Activated CD4-positive, alpha-beta memory T cell treated with anti-CD3 and anti-CD28 coated beads for 36 hours (primary cell): ENCODE measurements around the gene IQGAP3. TPM values are rescaled to one million over a fixed set of nuclear protein-coding genes. Genes with fewer than 3 reads are reported as not detected.

Source experiments
- CTCF ChIA-PET: fragments of 350-600 bp; sonication (Branson Sonifier 250); formaldehyde crosslinking; loops from one replicate; lab custom pipeline; 2021; ENCODE audit warnings: antibody characterized with exemption, inconsistent platforms; lab: Charles Lee
- POLR2A ChIA-PET: fragments of 350-600 bp; sonication (Branson Sonifier 250); formaldehyde crosslinking; loops from one replicate; lab custom pipeline; 2021; ENCODE audit warnings: antibody characterized with exemption; lab: Charles Lee
- DNase-seq: peaks from one replicate; pipeline ENCODE4 v3.0.0-alpha.2; 2020
- H3K27ac Mint-ChIP-seq: one replicate; pipeline ENCODE4 v1.8.0; 2021; ENCODE audit warnings: mixed read lengths
- H3K27me3 Mint-ChIP-seq: one replicate; pipeline ENCODE4 v1.8.0; 2021; ENCODE audit warnings: mixed read lengths
- H3K36me3 Mint-ChIP-seq: one replicate; pipeline ENCODE4 v1.8.0; 2021; ENCODE audit warnings: mixed read lengths
- H3K4me1 Mint-ChIP-seq: one replicate; pipeline ENCODE4 v1.8.0; 2021; ENCODE audit warnings: low read depth, mixed read lengths
- H3K4me3 Mint-ChIP-seq: one replicate; pipeline ENCODE4 v1.8.0; 2021; ENCODE audit warnings: mild to moderate bottlenecking, mixed read lengths
- H3K9me3 Mint-ChIP-seq: one replicate; pipeline ENCODE4 v1.8.0; 2021; ENCODE audit warnings: mixed read lengths
- intact Hi-C: fragments of 100-400 bp; cut with micrococcal nuclease; formaldehyde crosslinking; loops from one replicate; pipeline ENCODE4 v1.15.1; 2023
- total RNA-seq, 2 experiments: library from RNA; stranded (reverse); gene quantifications; one replicate each; pipeline ENCODE4 v1.2.3, GENCODE V29; 2021

The IQGAP3 gene
- total RNA-seq, 2 experiments from 2014 or later = 16.9 to 19.3 TPM

DNA sequence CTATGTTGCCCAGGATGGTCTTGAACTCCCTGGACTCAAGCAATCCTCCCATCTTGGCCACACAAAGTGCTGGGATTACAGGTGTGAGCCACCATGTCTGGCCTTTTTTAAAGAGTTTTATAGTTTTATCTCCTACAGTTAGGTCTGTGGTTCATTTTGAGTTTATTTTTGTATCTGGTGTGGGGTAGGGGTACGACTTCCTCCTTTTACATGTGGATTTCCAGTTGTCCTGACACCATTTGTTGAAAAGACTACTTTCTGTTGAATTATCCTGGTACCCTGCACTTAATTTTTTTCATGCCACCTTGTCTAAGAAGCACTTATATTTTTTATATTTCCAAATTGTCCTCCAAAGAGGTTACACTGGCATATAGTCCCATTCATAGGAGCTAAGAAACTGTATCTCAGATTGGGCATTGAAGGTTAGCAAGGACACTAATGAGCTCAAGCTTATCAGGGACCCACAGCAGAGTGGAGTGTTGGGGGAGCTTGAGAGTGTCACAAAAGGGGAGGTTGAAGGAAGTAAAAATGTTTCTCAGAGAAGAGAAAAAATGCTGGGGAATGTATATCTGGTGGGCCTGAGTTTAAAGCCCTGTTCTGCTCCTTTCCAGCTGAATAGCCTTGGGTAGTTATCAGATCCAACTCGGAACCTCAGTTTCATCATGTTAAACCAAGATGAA is 48.4 kb downstream of the IQGAP3 start:
- Mint-ChIP-seq H3K27me3 (no peaks in the 10 kb centered on the region), H3K36me3 (no peaks in the 10 kb centered on the region), H3K4me3 (no peak overlapping the region), H3K9me3 (no peaks in the 10 kb centered on the region), H3K4me1 (peaks cover 27% of the 10 kb centered on the region), H3K27ac (no peak overlapping the region)
- ChIA-PET CTCF (interaction anchor here (1.4 to 3.1 kb wide), 4 partner anchors 23 to 85 kb away, joined by 3 to 16 read pairs (median 4); no protein-coding TSS in a partner anchor), POLR2A (interaction anchor here (2.7 kb wide), 1 partner anchor 23 kb away, joined by 12 read pairs; the partner anchor contains the start of gene MEF2D)
- DNase-seq = no peak
- intact Hi-C loops = no loop called here

DNA sequence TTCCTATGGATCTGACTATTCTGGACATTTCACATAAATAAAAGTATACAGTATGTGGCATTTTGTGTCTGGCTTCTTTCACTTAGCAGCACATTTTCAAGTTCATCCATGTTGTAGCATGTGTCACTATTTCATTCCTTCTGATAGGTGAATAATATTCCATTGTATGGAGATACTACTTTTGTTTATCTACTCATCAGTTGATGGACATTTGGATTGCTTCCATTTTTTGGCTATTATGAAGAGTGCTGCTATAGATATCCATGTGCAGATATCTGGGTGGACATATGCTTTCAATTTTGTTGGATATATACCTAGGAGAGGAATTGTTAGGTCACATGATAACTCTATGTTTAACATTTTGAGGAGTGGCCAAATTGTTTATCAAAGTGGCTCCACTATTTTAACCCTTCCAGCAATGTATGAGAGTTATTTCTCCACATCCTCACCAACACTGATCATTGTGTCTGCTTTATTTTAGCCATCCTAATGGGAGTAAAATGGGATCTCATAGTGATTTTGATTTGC is 49.9 kb downstream of the IQGAP3 start:
- Mint-ChIP-seq H3K27me3 (no peaks in the 10 kb centered on the region), H3K4me3 (no peak overlapping the region), H3K4me1 (peaks cover 19% of the 10 kb centered on the region), H3K9me3 (no peaks in the 10 kb centered on the region), H3K27ac (no peak overlapping the region), H3K36me3 (no peaks in the 10 kb centered on the region)
- intact Hi-C loops = no loop called here
- DNase-seq = no peak
- ChIA-PET POLR2A (no interaction called here), CTCF (interaction anchor here (1.5 to 2.0 kb wide), 2 partner anchors 42 to 77 kb away, joined by 4 to 6 read pairs; no protein-coding TSS in a partner anchor)

DNA sequence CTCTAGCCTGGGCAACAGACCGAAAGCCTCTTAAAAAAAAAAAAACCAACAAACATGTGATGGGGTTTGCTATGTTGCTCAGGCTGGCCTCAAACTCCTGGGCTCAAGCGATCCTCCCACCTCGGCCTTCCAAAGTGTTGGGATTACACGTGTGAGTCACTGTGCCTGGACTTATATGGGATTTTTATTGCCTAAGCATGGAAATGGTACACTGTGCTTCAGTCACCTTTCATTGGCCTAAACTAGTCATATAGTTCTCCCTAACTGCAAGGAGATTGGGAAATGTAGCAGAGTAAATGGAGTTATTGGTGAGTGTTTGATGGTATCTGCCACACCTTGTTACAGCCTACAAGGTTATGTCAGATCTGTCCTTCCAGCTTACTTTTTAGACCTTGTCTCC is 54.6 kb downstream of the IQGAP3 start:
- POLR2A ChIA-PET = no interaction called here
- peaks cover 2% of the 10 kb centered on the region for H3K9me3 Mint-ChIP-seq
- intact Hi-C loops = no loop called here
- H3K36me3 Mint-ChIP-seq = no peaks in the 10 kb centered on the region
- no peaks in the 10 kb centered on the region for H3K27me3 Mint-ChIP-seq
- CTCF ChIA-PET = interaction anchor here (0.6 kb wide), 1 partner anchor 37 kb away, joined by 3 read pairs; no protein-coding TSS in a partner anchor
- no peak overlapping the region for H3K4me3 Mint-ChIP-seq
- H3K4me1 Mint-ChIP-seq = no peaks in the 10 kb centered on the region
- DNase-seq = no peak
- H3K27ac Mint-ChIP-seq = no peak overlapping the region

DNA sequence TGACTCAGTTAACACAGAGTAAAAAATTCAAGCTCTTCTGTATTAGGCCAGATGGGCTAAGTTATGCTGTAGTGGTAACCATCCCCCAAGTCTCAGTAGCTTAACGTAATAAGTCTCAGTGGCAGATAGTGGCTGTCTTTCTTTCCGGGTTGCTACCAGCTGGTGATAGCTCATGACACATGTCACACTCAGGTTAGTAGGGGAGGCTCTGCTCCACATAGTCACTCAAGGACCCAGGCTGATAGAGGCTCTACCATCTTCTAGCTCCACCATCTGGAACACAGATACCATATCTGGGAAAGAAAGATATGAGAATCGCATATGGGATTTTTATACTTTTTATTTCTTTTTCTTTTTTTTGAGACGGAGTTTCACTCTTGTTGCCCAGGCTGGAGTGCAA is 55.5 kb downstream of the IQGAP3 start:
- Mint-ChIP-seq H3K36me3 (no peaks in the 10 kb centered on the region), H3K4me3 (no peak overlapping the region), H3K27ac (no peak overlapping the region), H3K27me3 (peaks cover 5% of the 10 kb centered on the region), H3K4me1 (peaks cover 9% of the 10 kb centered on the region), H3K9me3 (peaks cover 2% of the 10 kb centered on the region)
- intact Hi-C loops = no loop called here
- ChIA-PET CTCF (interaction anchor here (0.6 to 1.2 kb wide), 3 partner anchors 15 to 131 kb away, joined by 3 read pairs; no protein-coding TSS in a partner anchor), POLR2A (interaction anchor here (0.5 kb wide), 1 partner anchor 15 kb away, joined by 3 read pairs; no protein-coding TSS in a partner anchor)
- no peak for DNase-seq

DNA sequence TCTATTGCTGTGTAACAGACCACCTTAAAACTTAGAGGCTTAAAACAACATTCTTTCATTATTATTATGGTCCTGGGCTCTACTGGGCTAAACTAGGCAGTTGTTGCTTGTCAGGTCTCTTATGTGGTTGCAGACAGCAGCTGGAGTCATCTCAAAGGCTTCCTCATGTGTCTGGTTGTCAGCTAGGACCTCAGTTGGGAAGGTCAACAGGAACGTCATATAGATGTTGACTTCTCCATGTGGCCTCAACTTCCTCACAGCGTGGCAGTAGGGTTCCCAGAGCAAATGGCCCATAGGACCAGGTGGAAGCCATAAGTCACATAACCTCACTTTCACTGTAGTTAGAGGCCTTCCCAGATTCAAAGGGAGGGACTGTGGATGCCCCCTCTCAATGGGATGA is 56.4 kb downstream of the IQGAP3 start:
- ChIA-PET CTCF (interaction anchor here (1.2 kb wide), 1 partner anchor 15 kb away, joined by 3 read pairs; no protein-coding TSS in a partner anchor), POLR2A (no interaction called here)
- H3K27ac Mint-ChIP-seq = no peak overlapping the region
- no peak overlapping the region for H3K4me3 Mint-ChIP-seq
- H3K4me1 Mint-ChIP-seq = peaks cover 14% of the 10 kb centered on the region
- H3K36me3 Mint-ChIP-seq = no peaks in the 10 kb centered on the region
- intact Hi-C loops = no loop called here
- H3K9me3 Mint-ChIP-seq = peaks cover 2% of the 10 kb centered on the region
- H3K27me3 Mint-ChIP-seq = peaks cover 5% of the 10 kb centered on the region
- DNase-seq = no peak

DNA sequence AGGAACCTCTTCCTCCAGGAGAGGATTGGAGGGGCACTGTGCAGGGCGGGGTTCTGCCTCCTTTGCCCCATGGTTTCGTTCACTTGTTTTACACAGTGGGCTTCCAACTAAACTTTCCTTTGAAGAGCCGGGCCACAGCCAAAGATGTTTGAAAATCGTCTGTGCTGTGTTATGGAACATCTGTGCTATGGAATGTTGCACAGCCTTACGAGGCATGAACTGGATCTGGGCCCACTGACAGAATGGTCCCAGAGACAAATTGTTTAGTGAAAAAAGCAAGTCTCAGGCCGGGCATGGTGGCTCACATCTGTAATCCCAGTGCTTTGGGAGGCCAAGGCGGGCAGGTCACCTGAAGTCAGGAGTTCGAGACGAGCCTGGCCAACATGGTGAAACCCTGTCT is 59.2 kb downstream of the IQGAP3 start:
- ChIA-PET POLR2A (no interaction called here), CTCF (interaction anchor here (1.3 kb wide), 1 partner anchor 32 kb away, joined by 5 read pairs; no protein-coding TSS in a partner anchor)
- H3K36me3 Mint-ChIP-seq = no peaks in the 10 kb centered on the region
- H3K27me3 Mint-ChIP-seq = peaks cover 5% of the 10 kb centered on the region
- peaks cover 2% of the 10 kb centered on the region for H3K9me3 Mint-ChIP-seq
- DNase-seq = no peak
- no peak overlapping the region for H3K4me3 Mint-ChIP-seq
- intact Hi-C loops = no loop called here
- H3K4me1 Mint-ChIP-seq = peaks cover 33% of the 10 kb centered on the region
- H3K27ac Mint-ChIP-seq = no peak overlapping the region

GRCh38 chr1:156511644-156512043 is 60.7 kb downstream of the IQGAP3 start:
- H3K27ac Mint-ChIP-seq = peak overlapping the region; percentile 79
- peak; percentile 79 for DNase-seq
- intact Hi-C loops = no loop called here
- peaks cover 41% of the 10 kb centered on the region for H3K4me1 Mint-ChIP-seq
- peaks cover under 1% of the 10 kb centered on the region for H3K9me3 Mint-ChIP-seq
- POLR2A ChIA-PET = interaction anchor here (1.0 to 1.2 kb wide), 2 partner anchors 11 to 23 kb away, joined by 3 to 6 read pairs; partner anchors contain the start of gene MEF2D
- H3K4me3 Mint-ChIP-seq = peak overlapping the region; percentile 13
- no peaks in the 10 kb centered on the region for H3K36me3 Mint-ChIP-seq
- CTCF ChIA-PET = interaction anchor here (0.7 to 1.5 kb wide), 2 partner anchors 10 to 23 kb away, joined by 4 to 5 read pairs; no protein-coding TSS in a partner anchor
- peaks cover 5% of the 10 kb centered on the region for H3K27me3 Mint-ChIP-seq

- Mint-ChIP-seq H3K27ac (no peak overlapping the region), H3K36me3 (no peaks in the 10 kb centered on the region), H3K4me3 (no peak overlapping the region), H3K27me3 (peaks cover 5% of the 10 kb centered on the region), H3K9me3 (no peaks in the 10 kb centered on the region), H3K4me1 (peaks cover 50% of the 10 kb centered on the region)
- CTCF ChIA-PET = interaction anchor here (1.5 kb wide), 1 partner anchor 9 kb away, joined by 4 read pairs; no protein-coding TSS in a partner anchor
- intact Hi-C loops = no loop called here
- no peak for DNase-seq
- POLR2A ChIA-PET = no interaction called here
Measured at GRCh38 chr1:156510709-156511108, 61.7 kb downstream of the IQGAP3 start.

GRCh38 chr1:156509424-156510034 is 62.8 kb downstream of the IQGAP3 start:
- POLR2A ChIA-PET = interaction anchor here (1.0 kb wide), 1 partner anchor 33 kb away, joined by 3 read pairs; no protein-coding TSS in a partner anchor
- no peaks in the 10 kb centered on the region for H3K9me3 Mint-ChIP-seq
- intact Hi-C loops = loop anchor here (5.0 to 10.0 kb wide), 2 partner anchors 415 to 652 kb away; partner anchors contain the start of genes GON4L and SYT11
- H3K36me3 Mint-ChIP-seq = no peaks in the 10 kb centered on the region
- H3K4me3 Mint-ChIP-seq = no peak overlapping the region
- H3K4me1 Mint-ChIP-seq = peaks cover 61% of the 10 kb centered on the region
- CTCF ChIA-PET = interaction anchor here (1.3 to 1.5 kb wide), 2 partner anchors 9 to 29 kb away, joined by 5 to 7 read pairs; partner anchors contain the start of gene MEF2D
- H3K27me3 Mint-ChIP-seq = peaks cover 5% of the 10 kb centered on the region
- no peak for DNase-seq
- peak overlapping the region; percentile 39 for H3K27ac Mint-ChIP-seq

DNA sequence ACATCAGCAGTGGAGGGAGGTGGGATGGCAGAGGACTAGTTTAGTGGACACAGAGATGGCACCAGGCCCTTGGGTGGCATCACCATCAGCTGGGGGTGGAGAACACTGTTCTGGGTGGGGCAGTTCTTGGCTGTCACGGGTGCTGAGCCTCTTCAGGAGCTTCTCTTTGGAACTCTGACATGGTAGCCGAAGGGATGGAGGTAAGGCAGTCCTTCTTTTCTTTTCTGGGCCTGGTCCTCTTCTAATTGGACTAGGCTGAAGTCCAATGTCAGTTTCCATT is 63.5 kb downstream of the IQGAP3 start:
- Mint-ChIP-seq H3K27ac (no peak overlapping the region), H3K36me3 (no peaks in the 10 kb centered on the region), H3K27me3 (peaks cover 5% of the 10 kb centered on the region), H3K4me1 (peaks cover 67% of the 10 kb centered on the region), H3K4me3 (peak overlapping the region; percentile 16), H3K9me3 (no peaks in the 10 kb centered on the region)
- DNase-seq = no peak
- ChIA-PET POLR2A (interaction anchor here (0.6 kb wide), 1 partner anchor 52 kb away, joined by 3 read pairs; no protein-coding TSS in a partner anchor), CTCF (interaction anchor here (1.2 to 1.5 kb wide), 4 partner anchors 8 to 63 kb away, joined by 3 to 7 read pairs (median 4); partner anchors contain the start of gene MEF2D)
- intact Hi-C loops = loop anchor here (5.0 to 10.0 kb wide), 2 partner anchors 414 to 652 kb away; partner anchors contain the start of genes GON4L and SYT11

DNA sequence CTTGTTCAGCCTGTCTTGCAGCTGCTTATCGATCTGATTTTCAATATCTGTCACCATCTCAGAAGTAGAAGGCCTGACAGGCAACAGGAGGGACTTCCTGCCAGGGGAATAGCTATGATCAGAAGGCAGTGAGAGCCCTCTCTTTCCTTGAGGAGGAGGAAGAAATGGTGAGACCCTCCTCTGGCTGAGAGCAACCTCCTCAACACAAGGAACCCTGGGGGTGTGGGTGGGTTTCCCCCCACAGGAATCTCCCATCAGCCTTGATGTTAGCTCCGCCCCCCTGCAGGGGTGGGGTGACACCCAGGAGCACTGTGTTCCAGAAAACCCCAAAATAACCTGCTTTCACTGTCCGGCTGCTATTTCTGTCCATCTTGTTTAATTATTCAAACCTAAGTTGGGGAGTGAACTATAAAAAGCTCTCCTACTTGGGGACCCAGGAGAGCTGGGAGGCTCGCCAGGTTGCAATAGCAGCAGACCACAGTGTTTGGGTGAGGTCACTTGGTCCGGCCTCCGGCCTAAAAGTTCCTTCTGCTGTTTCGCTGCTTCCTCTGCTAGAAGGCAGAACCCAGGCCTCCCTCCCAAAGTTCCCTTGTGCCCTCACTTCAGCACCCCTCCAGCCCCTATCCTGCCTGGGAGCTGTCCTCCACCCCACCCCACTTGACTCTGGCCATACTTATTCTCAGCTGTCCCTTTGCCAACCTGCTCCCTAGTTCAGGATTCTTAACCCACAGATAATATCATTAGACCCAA is 64.0 kb downstream of the IQGAP3 start:
- CTCF ChIA-PET = interaction anchor here (0.7 to 1.5 kb wide), 5 partner anchors 8 to 62 kb away, joined by 3 to 7 read pairs (median 3); partner anchors contain the start of gene MEF2D
- intact Hi-C loops = loop anchor here (5.0 to 10.0 kb wide), 2 partner anchors 414 to 651 kb away; partner anchors contain the start of genes GON4L and SYT11
- Mint-ChIP-seq H3K9me3 (no peaks in the 10 kb centered on the region), H3K4me3 (peak overlapping the region; percentile 28), H3K27ac (peak overlapping the region; percentile 36), H3K27me3 (peaks cover 5% of the 10 kb centered on the region), H3K36me3 (no peaks in the 10 kb centered on the region), H3K4me1 (peaks cover 73% of the 10 kb centered on the region)
- POLR2A ChIA-PET = interaction anchor here (0.6 kb wide), 1 partner anchor 51 kb away, joined by 3 read pairs; no protein-coding TSS in a partner anchor
- no peak for DNase-seq
